Neural progenitor cell (in vitro differentiated cells): ENCODE data around the gene PRPF4.

Experiments used
- EZH2phosphoT487 ChIP-seq: fragments of 200-600 bp; sonication (generic); IDR thresholded peaks from 2 replicates; pipeline ENCODE4 v1.6.1; 2017; ENCODE audit warnings: antibody characterized with exemption
- TF ChIP-seq, protein P1 (sequence below): fragments of 200-600 bp; sonication (generic); IDR thresholded peaks from 2 replicates; pipeline ENCODE4 v1.5.1; 2017; ENCODE audit warnings: antibody characterized with exemption, mild to moderate bottlenecking

DNA sequence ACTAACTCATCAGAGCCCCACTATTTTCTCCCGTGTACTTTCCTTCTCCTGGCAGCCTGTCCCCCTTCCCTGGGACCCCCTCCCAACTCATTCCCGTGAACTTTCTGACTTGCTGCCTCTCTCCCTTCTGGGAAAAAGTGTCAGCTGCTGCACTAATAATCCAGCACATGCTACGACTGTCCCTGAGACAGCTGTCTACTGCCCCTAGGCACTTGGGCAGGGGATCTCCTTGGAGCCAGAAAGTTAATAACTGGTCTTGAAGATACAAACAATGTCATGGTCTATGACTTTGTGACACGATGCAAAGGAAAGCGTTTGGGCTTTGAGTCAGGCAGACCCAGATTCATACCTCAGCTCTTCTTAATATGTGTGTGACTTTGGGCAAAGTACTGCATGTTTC is 37.8 kb downstream of the PRPF4 start:
- TF ChIP-seq, protein P1, sequence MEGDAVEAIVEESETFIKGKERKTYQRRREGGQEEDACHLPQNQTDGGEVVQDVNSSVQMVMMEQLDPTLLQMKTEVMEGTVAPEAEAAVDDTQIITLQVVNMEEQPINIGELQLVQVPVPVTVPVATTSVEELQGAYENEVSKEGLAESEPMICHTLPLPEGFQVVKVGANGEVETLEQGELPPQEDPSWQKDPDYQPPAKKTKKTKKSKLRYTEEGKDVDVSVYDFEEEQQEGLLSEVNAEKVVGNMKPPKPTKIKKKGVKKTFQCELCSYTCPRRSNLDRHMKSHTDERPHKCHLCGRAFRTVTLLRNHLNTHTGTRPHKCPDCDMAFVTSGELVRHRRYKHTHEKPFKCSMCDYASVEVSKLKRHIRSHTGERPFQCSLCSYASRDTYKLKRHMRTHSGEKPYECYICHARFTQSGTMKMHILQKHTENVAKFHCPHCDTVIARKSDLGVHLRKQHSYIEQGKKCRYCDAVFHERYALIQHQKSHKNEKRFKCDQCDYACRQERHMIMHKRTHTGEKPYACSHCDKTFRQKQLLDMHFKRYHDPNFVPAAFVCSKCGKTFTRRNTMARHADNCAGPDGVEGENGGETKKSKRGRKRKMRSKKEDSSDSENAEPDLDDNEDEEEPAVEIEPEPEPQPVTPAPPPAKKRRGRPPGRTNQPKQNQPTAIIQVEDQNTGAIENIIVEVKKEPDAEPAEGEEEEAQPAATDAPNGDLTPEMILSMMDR: no peak
- no peak for TF ChIP-seq EZH2phosphoT487
